ENCODE data around the gene CRELD2.

CRELD2 gene

GRCh38 chr22:49946612-49947295 is 28.3 kb downstream of the CRELD2 start:
- DNase-seq (ENCODE audit: low spot score), result no peak

- DNase-seq (ENCODE audit: low spot score), result no peak
Observed at GRCh38 chr22:49947296-49947622, 28.8 kb downstream of the CRELD2 start.

- no peak for DNase-seq (ENCODE audit: low spot score)
Observed at GRCh38 chr22:49948116-49948957, 29.9 kb downstream of the CRELD2 start.

GRCh38 chr22:49948958-49949913 is 30.8 kb downstream of the CRELD2 start:
- peak; percentile 35 for DNase-seq (ENCODE audit: low spot score)

GRCh38 chr22:49949914-49950292 is 31.5 kb downstream of the CRELD2 start:
- DNase-seq (ENCODE audit: low spot score), result no peak

GRCh38 chr22:49950396-49950994 is 32.1 kb downstream of the CRELD2 start:
- no peak for DNase-seq (ENCODE audit: low spot score)

GRCh38 chr22:49951000-49951677 is 32.7 kb downstream of the CRELD2 start:
- peak; percentile 89 for DNase-seq (ENCODE audit: low spot score)

- no peak for DNase-seq (ENCODE audit: low spot score)
Observed at GRCh38 chr22:49951678-49951985, 33.2 kb downstream of the CRELD2 start.

GRCh38 chr22:49951986-49952896 is 33.8 kb downstream of the CRELD2 start:
- peak; percentile 92 for DNase-seq (ENCODE audit: low spot score)

GRCh38 chr22:49953027-49953679 is 34.7 kb downstream of the CRELD2 start:
- DNase-seq (ENCODE audit: low spot score), result no peak

- DNase-seq (ENCODE audit: low spot score), result no peak
Observed at GRCh38 chr22:49953680-49954344, 35.4 kb downstream of the CRELD2 start.

GRCh38 chr22:49954354-49954753 is 35.9 kb downstream of the CRELD2 start:
- no peak for DNase-seq (ENCODE audit: low spot score)

GRCh38 chr22:49954991-49955580 is 36.7 kb downstream of the CRELD2 start:
- DNase-seq (ENCODE audit: low spot score), result no peak

GRCh38 chr22:49955581-49956417 is 37.4 kb downstream of the CRELD2 start:
- no peak for DNase-seq (ENCODE audit: low spot score)

- DNase-seq (ENCODE audit: low spot score), result no peak
Observed at GRCh38 chr22:49956418-49956770, 38.0 kb downstream of the CRELD2 start.

GRCh38 chr22:49956914-49957825 is 38.7 kb downstream of the CRELD2 start:
- DNase-seq (ENCODE audit: low spot score), result no peak

- DNase-seq (ENCODE audit: low spot score), result no peak
Observed at GRCh38 chr22:49957826-49958365, 39.5 kb downstream of the CRELD2 start.
